ENCODE measurements around the gene KCNIP4.
A peak's percentile ranks its signal among the peaks of the same experiment; 100 is the strongest.

The KCNIP4 gene

DNA sequence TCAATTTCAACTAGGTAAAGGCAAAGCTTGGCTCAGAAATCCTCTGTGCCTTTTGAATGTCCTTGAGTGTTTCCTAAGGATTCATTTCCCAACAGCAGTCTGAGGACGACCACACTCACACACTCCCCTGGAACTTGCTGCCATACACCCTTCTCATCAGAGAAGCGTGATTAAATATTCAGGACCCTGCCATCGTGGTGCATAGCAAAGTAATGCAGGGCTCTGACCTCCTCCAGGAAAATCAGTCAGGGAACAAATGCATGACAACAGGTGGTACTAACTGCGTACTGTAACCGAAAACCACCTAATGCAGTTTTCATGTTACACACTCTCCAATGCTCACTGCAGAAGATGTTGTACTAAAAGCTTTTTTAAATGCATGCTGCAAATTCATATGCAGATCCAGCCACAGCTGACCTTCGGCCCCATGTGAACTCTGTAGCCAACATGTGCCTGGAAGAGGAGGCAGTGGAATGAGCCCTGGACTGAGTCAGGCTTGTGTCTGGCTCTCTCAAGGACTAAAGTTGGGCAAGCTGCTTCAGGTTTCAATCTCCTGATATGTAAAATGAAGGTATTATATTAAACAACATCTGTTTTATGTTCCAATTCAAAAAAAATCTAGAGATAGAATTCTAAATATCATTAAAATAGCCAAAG lies 238.3 kb downstream of the KCNIP4 start:
- no peak for DNase-seq (ENCODE audit: low read depth, low spot score)
- no peak overlapping the region for H3K27ac ChIP-seq

DNA sequence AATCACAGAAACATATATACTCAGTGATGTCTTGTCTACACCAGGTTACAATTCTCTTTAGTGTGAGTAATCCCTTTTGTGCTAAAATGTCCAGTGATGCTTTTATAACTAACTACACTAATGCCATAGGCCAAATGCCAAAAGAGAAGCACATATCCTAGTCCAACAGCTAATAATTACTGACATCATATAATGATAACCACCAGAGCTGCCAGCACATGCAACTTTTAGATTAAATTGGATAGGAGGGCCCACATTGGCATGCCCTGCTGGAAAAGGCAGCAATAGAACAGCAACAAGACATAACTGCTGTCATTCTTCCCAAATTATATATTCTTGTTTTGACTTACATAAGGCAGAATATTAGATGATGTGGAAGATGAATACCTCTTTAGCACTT lies 238.8 kb downstream of the KCNIP4 start:
- H3K27ac ChIP-seq, result no peak overlapping the region
- DNase-seq (ENCODE audit: low read depth, low spot score), result no peak

DNA sequence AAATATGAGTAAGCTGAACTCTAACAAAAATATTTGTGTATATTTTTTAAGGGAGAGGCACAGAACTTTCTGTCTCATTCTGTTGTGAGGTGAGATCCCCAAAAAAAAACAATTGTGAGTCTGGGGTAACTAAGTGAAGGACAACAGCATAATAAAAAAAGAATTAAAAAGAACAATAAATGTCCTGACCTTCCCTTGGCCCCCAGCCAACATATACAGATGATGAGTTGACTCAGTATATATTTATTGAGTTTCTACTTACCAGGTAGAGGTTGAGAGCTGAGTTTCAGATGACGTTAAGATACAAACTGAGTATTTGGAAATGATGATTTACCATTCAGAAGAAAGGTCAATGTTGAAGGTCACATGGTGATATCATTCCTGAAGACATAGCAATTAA lies 239.5 kb downstream of the KCNIP4 start:
- H3K27ac ChIP-seq, result no peak overlapping the region
- no peak for DNase-seq (ENCODE audit: low read depth, low spot score)

DNA sequence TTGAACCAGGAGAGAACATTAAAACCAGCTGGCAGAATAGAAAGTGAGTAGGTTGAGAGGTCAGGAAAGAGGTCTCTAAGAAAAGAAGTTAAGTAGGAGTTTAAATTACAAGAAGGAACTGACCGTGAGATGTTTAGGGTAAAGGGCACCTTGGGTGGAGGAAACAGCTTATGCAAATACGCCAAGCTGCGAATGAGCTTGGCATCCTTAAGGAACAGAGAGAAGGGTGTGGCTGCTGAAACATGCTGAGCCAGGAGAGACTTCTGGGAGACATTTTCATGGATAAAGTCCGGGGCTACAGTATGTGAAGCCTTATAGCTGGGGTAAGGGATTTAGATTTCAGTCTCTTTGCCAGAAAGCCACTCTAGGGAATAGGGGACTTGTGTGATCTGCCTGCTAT lies 249.1 kb downstream of the KCNIP4 start:
- DNase-seq (ENCODE audit: low read depth, low spot score), result no peak
- H3K27ac ChIP-seq, result no peak overlapping the region

DNA sequence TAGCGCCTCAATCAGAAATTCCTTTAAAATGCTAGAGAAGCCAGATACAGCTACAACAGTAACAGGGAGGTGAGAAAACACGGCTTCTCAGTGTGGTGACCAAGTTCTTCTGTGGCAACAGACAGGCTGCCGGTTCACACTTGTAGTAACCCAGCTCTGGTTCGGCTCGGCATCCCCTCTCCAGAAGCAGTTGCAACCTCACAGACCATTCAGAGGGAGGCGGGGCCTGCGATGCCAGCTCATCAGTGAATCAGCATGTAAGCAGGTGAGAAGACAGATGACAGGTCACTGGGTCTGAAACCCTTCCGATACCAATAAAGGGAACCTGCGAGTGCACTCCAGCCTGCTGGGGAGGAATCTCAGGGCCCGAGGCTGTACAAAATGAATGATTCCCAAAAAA lies 251.0 kb downstream of the KCNIP4 start:
- no peak overlapping the region for H3K27ac ChIP-seq
- DNase-seq (ENCODE audit: low read depth, low spot score), result peak; percentile 24

DNA sequence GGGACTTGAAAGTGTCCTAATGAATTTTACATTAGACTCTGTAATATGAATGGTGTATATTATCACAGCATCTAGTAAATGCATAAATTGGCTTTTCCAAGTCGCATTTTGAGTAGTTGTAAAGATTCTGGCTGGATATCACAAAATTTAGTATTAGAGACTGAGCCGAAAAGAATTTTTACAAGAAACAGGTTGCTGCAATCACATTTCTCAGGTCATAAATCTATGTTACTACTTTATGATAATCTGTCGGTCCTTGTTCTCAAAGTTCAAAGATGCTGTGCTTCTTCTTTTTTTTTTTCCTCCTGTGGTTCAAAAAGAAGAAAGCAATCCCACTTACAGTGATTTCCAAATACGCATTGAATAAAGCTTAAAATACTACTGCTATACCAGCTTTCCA lies 253.4 kb downstream of the KCNIP4 start:
- H3K27ac ChIP-seq, result no peak overlapping the region
- no peak for DNase-seq (ENCODE audit: low read depth, low spot score)

DNA sequence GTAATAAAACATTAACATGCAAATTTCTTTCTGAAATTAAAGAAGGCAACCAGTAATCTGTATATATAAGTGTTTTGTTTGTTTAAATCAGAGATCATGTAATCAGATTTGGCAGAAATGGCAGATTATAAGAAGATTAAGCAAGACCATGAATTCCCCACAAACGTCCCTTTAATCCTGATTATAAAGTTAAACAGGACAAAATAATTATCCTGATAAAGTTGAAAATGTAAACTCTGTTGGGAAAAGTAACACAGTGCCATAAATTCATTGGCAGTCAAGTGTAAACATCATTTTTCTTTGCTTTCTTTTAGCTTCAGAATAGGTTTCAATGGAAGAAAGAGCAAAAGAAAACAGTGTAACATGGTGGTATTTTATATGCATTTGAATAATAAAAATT lies 256.3 kb downstream of the KCNIP4 start:
- H3K27ac ChIP-seq, result no peak overlapping the region
- no peak for DNase-seq (ENCODE audit: low read depth, low spot score)

DNA sequence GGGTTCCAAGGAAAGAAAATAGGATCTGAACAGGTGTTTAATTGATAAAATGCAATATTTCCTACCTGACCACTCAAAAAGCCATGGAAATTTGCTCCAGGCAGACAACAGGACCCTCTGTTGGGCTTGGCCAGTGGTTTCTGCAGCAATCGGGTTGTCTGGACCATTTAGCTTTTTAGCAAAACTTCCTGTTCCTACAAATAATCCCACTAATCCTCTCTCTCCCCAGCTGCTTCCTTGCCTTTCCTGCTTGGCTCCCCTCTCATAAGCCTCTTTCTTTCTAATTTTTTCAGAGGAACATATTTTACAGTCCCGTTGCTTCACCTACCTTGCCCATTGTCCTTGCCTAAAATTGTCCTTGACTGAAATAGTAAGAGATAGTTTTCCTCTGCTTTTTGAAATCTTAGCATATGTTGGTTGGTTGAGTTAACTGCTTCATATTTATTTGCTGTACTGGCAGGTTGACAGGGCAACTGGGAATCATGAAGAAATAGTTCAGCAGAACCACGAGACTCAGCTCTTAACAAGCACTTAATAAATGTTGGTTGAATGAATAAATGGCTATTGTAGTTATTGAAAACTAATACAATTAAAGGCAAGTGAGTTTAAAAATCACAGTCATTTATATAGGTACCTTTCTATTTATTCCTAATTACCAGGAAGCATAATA lies 259.8 kb downstream of the KCNIP4 start:
- H3K27ac ChIP-seq, result no peak overlapping the region
- DNase-seq (ENCODE audit: low read depth, low spot score), result no peak

DNA sequence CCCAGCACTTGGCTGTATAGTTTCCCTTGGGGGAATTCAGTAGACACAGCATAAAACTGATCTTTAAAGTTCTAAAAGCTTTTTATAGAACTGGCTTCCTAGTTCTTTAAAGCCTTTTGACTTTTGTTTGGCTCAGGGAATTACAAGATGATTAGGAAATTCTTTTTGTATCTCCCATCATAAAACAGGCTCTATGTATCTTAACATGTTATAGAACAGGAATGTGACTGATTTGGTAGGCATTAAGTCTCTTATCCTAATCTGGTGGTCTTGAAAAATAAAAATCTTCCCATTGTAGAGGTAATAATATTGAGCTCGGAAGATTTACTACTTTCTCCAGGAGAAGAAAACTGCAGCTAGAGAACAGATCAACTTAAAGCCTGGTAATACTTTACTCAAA lies 262.7 kb downstream of the KCNIP4 start:
- DNase-seq (ENCODE audit: low read depth, low spot score), result no peak
- no peak overlapping the region for H3K27ac ChIP-seq

DNA sequence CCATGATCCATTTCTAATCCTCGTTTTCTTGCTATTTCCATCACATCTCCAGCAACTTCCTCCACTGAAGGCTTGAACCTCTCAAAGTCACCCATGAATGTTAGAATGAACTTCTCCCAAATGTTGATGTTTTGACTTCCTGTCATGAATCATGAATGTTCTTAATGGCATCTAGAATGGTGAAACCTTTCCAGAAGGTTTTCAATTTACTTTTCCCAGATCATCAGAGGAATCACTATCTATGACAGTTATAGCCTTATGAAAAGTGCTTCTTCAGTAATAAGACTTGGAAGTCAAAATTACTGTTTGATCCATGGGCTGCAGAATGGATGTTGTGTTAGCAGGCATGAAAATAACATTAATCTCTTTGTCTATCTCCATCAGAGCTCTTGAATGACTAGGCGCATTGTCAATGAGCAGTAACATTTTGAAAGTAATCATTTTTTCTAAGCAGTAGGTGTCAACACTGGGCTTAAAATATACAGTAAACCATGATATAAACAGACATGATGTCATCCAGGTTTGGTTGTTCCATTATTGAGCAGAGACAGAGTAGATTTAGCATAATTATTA lies 268.2 kb downstream of the KCNIP4 start:
- no peak for DNase-seq (ENCODE audit: low read depth, low spot score)

DNA sequence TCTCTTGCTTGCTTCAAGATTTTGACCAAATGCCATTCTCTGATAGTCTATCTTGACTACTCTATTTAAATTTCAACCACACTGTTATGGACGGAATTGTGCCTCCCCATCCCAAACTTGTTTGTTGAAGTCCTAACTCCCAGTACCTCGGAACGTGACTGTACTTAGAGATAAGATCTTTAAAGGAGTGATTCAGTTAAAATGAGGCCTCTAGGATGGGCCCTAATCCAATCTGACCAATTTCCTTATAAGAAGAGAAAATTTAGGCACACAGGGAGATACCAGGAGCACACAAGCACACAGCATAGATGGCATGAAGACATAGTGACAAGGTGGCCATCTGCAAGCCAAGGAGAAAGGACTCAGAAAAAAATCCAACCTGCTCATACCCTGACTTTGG lies 269.9 kb downstream of the KCNIP4 start:
- no peak overlapping the region for H3K27ac ChIP-seq
- no peak for DNase-seq (ENCODE audit: low read depth, low spot score)

More for the DNA sequence above, 268.2 kb downstream of the KCNIP4 start:
- H3K27ac ChIP-seq, result no peak overlapping the region

DNA sequence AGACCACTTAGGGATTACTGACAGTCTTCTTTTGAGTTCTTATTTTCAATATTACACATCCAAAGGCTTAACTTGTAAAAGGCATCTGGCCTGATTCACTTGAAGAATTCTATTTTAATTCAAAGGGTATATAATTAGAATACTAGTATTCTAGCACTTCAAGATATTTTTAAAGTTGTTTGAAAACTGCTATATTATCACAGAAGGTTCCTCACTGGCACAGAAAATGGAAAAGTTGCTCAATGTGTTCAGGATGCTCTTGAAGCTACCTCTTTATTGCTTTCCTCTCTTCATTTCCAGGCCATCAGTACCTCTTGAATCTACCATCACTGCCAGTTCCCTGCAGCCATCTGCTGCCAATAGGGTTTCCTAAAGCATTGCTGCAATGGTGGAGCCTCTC lies 271.4 kb downstream of the KCNIP4 start:
- DNase-seq (ENCODE audit: low read depth, low spot score), result no peak
- no peak overlapping the region for H3K27ac ChIP-seq

DNA sequence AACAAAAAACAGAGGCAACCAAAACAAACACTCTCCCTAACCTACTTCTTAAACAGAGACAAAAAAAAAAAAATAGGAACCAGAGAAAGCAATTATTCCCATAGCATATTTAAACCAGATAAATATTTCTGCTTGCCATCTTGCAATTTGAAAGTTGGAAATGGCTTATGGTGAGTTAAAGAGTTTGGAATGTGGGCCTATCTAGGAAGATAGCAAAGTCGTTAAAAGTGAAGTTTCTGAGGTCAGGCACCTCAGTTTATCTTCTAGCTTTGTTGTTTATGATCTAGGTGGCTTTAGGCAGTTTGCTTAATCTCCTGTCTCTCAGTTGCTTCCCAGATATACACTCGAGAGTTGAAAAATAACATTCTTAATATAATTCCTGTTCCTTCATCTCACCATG lies 284.2 kb downstream of the KCNIP4 start:
- no peak overlapping the region for H3K27ac ChIP-seq
- no peak for DNase-seq (ENCODE audit: low read depth, low spot score)

DNA sequence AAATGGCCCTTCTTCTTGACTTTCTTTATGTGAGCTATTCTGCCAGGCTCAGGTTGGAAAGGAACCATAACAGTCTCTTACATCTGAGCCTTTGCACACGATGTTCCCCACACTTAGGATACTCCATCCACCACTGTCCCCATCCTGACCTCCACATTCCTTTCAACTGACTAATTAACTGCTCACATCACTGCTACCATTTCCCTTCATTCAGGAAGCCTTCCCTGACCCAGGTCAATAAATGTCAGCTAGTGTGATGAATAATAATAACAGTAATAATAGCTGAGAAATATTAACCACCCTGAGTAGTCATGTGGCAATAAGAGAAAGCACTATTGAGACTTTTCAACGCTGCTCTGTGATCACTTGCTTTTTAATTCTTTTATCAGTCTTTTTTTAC lies 291.7 kb downstream of the KCNIP4 start:
- H3K27ac ChIP-seq, result no peak overlapping the region
- DNase-seq (ENCODE audit: low read depth, low spot score), result no peak

DNA sequence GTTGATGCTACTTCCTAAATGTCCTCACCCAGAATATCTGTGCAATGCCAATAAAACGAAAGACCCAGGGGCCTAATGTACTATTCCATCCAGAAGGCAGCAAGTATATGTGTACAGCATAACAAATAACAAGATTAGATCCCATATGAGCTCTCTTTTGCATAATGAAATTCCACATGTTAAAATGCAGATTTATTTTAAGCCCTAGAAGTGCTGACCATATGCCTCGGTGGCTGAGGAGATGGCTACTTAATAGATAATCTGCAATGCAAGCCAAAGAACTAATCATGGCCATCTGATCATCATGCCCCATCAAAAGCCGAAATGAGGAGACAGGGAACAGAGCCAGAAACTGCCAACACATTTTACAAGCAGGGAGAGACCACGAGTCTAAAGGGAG lies 293.5 kb downstream of the KCNIP4 start:
- no peak for DNase-seq (ENCODE audit: low read depth, low spot score)
- H3K27ac ChIP-seq, result no peak overlapping the region

DNA sequence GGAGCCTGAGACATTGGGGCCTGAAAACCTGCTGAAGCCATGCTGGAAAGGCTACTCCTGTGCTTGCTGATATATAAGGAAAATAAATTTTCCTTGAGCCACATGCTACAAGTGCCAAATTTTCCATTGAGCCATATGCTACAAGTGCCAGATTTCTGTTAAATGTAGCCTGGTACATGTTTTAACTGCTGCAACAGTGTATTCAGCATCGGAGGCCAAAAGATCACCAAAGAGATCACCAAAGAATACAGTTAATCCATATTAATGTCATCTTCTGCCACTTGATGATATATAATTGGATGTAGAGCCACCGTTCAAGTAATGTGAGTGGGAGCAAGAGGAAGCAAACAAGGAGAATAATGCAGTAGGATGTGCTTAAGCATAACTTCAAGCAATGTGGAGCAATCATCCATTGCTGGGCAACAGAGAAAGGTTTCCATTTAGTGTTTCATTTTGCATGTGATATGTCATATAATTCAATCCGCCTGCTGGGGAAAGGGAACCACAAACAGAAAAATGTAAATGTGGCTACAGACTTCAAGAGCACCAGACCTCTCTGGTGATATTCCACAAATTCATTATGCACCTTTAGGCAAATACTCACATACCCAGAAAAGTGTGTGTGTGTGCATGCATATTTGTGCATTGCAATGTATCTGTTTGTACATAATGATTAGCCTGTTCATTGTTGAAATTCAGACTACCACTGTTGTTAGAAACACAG lies 295.9 kb downstream of the KCNIP4 start:
- no peak overlapping the region for H3K27ac ChIP-seq
- DNase-seq (ENCODE audit: low read depth, low spot score), result no peak

DNA sequence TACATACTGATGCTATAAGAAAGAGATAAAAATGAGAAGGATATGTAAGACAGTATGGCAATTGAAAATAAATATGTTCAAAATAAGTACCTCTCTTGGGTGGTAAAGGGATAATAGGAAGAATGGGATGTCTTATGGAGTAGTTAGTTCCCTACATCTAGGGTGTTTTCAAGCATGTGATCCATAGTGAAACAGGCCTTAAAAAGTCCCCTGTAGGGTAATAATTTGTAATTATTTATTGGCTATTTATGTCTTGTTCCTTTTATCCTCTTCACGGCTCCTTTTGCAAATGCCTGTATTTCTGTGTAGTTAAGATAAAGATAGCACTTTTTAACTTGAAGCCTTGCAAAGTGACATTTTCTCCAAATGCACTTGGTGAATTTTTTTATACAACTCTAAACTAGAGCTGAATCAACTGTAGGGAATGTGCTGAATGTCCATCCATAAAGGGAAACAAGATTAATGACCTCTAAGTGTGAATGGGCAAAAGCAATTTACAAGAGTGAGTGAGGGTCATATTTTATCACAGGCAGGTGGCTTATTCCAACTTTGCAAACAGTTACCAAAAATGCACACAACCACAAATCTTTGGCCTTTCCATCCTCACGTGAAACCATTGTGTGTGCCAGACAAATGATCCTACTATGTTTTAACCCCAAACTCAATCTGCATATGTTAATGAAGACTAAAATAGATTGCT lies 299.0 kb downstream of the KCNIP4 start:
- no peak for DNase-seq (ENCODE audit: low read depth, low spot score)
- no peak overlapping the region for H3K27ac ChIP-seq

DNA sequence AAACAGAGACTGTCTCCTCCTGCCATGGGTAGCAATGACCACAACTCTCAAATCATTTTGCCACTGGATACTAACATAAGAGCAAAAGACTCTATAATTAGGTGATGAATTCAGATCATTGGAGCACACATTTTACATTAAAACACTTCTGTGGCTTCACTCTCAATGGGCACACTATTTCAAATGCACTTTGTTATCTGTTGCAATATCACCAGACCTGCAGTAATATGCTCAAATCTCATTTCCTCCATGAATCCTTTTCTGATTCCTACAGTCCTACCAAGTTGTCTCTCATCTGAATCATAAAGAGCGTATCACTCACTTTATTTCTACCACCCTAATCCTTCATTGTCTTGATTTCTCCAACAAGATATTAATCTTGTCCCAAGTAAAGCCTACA lies 302.8 kb downstream of the KCNIP4 start:
- no peak for DNase-seq (ENCODE audit: low read depth, low spot score)
- no peak overlapping the region for H3K27ac ChIP-seq

DNA sequence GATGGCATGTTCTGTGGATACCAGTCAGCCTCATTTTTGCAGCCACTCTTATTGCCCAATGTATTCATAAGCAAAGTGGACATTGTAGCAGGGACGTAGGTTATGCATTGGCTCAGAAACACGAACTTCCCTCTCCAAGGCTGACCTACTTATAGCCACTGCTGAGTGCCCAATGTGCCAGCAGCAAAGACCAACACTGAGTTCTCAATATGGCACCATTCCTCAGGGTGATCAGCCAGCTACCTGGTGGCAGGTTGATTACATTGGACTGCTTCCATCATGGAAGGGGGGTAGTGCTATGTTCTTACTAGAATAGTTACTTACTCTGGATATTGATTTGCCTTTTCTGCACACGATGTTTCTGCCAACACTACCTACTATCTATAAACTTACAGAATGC lies 306.9 kb downstream of the KCNIP4 start:
- no peak for DNase-seq (ENCODE audit: low read depth, low spot score)
- no peak overlapping the region for H3K27ac ChIP-seq

DNA sequence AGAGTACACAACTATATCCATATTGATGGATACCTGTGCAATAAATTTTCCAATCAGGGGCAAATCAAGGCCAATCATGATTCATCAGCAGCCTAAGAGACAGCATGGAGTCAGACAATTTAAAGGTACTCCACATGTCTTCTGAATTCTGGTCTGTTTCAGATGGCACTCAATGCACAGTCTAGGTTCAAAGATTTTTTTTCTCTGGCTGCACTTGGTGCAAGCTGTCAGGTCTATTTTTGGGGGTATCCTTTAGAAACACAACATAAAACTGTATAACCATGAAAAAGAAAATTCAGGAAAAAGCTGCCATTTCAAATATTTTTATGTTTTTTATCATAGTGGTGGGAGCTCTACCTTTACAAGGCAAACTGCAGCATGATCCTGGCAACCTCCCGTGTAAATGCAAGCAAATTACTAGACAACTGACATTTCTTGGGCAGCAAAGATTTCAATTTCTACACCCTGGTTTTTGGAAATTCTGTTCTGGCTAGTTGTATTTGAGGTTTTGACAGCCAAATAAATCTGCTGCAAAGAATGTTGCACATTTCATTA lies 310.3 kb downstream of the KCNIP4 start:
- H3K27ac ChIP-seq, result no peak overlapping the region
- DNase-seq (ENCODE audit: low read depth, low spot score), result no peak
